Measurements from ENCODE around the gene CCDC89. TPM values are rescaled to one million over a fixed set of nuclear protein-coding genes. Genes with fewer than 3 reads are reported as not detected.

Gene CCDC89
- total and polyA plus RNA-seq, 9 of the 15 experiments (the other 6 are each of a cell fraction or from before 2014, with no cell fraction given) = 0.07 to 0.09 TPM; not detected in 7

GRCh38 chr11:85718991-85719807, 33.2 kb upstream of the CCDC89 start:
- DNase-seq (ENCODE audit: extremely low read depth in 1 of 4, low spot score in 3 of 4) (no peak), ATAC-seq (peak; percentile 37; the same call in 2 of the 3 replicates), FAIRE-seq (no peak)
- H3K79me2 ChIP-seq (ENCODE audit: control insufficient read depth, insufficient read depth, low read length) = no peaks in the 10 kb centered on the region
- CTCF ChIA-PET (ENCODE audit: low intra/inter-chr PET ratio) = no interaction called here
- H3K27me3 ChIP-seq (ENCODE audit: control insufficient read depth in 2 of 2, insufficient read depth in 2 of 2, low read length in 2 of 2) = peaks cover 3 to 5% of the 10 kb centered on the region in 2 experiments; a peak in 4 of 5 replicates
- BruUV-seq (replicated peaks) = no TSS peak
- H3K4me1 ChIP-seq (replicated peaks in 1 of 2; ENCODE audit: control insufficient read depth in 2 of 2, insufficient read depth in 2 of 2, low read length in 2 of 2) = no peaks in the 10 kb centered on the region
- POLR2A ChIA-PET = interaction anchor here (0.6 kb wide), 1 partner anchor 8 kb away, joined by 3 read pairs; no protein-coding TSS in a partner anchor
- H3K4me2 ChIP-seq (ENCODE audit: insufficient read depth, low read length) = no peak overlapping the region
- H3K9me3 ChIP-seq (replicated peaks; ENCODE audit: control insufficient read depth, insufficient read depth, low read depth, low read length) = no peaks in the 10 kb centered on the region
- in situ Hi-C loops (cut with MboI) = no loop called here
- H3K36me3 ChIP-seq (ENCODE audit: control insufficient read depth, insufficient read depth, low read length) = no peaks in the 10 kb centered on the region
- no peaks in the 10 kb centered on the region for H3K9me1 ChIP-seq (ENCODE audit: control insufficient read depth, insufficient read depth, low read length)
- no peak overlapping the region for H3K9ac ChIP-seq (ENCODE audit: insufficient read depth in 1 of 2, low read depth in 2 of 2, low read length in 2 of 2)
- no peak overlapping the region for H2AFZ ChIP-seq (ENCODE audit: low read depth, low read length)
- H3K4me3 ChIP-seq = no peak overlapping the region
- no peak overlapping the region for H3K27ac ChIP-seq (ENCODE audit: extremely low read depth, low read depth, low read length)
- intact Hi-C loops (cut with micrococcal nuclease) = no loop called here
- no peaks in the 10 kb centered on the region for H4K20me1 ChIP-seq (replicated peaks; ENCODE audit: control insufficient read depth, insufficient read depth, low read length)
- 0% methylated on average over 10 of the region's 10 CpGs for WGBS (ENCODE audit: insufficient coverage, low coverage, missing lambda C conversion rate)
- TF ChIP-seq MAX (CRISPR knock-in tag; IDR thresholded peaks at IDR 0.05) (no peak), BCL6 (CRISPR knock-in tag; IDR thresholded peaks at IDR 0.05) (no peak), ZNF79 (CRISPR knock-in tag; IDR thresholded peaks at IDR 0.05; ENCODE audit: low read depth) (no peak), MCM7 (IDR thresholded peaks at IDR 0.05) (no peak), ARID3A (IDR thresholded peaks at IDR 0.05; ENCODE audit: borderline replicate concordance, low read depth, low read length) (no peak), NFRKB (IDR thresholded peaks at IDR 0.05; ENCODE audit: low read depth) (no peak), STAT6 (CRISPR knock-in tag; IDR thresholded peaks at IDR 0.05) (no peak), SETDB1 (IDR thresholded peaks at IDR 0.05; ENCODE audit: low read length) (no peak), ZNF121 (CRISPR knock-in tag; conservative IDR thresholded peaks at IDR 0.05) (no peak), CHAMP1 (IDR thresholded peaks at IDR 0.05) (no peak), ZNF785 (CRISPR knock-in tag; IDR thresholded peaks at IDR 0.05) (no peak), ZNF12 (CRISPR knock-in tag; IDR thresholded peaks at IDR 0.05) (no peak), HDAC3 (IDR thresholded peaks at IDR 0.05; ENCODE audit: borderline replicate concordance, partially characterized antibody) (no peak)
